Chondrocyte (in vitro differentiated cells): ENCODE results near the gene IGSF9. TPM values are rescaled to one million over a fixed set of nuclear protein-coding genes. Genes with fewer than 3 reads are reported as not detected.

ENCODE experiments used
- DNase-seq: peaks from one replicate; pipeline ENCODE4 v3.0.0; 2021; ENCODE audit warnings: mixed read lengths, low spot score
- H3K27ac Mint-ChIP-seq: one replicate; pipeline ENCODE4 v1.8.0; 2021; ENCODE audit warnings: mild to moderate bottlenecking, moderate library complexity, mixed read lengths; ENCODE audit not compliant: unreplicated experiment
- H3K27me3 Mint-ChIP-seq: 2 replicates; pipeline ENCODE4 v1.8.0; 2021; ENCODE audit warnings: low read depth, mixed read lengths
- H3K36me3 Mint-ChIP-seq: 2 replicates; pipeline ENCODE4 v1.8.0; 2021; ENCODE audit warnings: low read depth, mixed read lengths
- H3K4me1 Mint-ChIP-seq: 2 replicates; pipeline ENCODE4 v1.8.0; 2021; ENCODE audit warnings: low read depth, mild to moderate bottlenecking, mixed read lengths
- H3K4me3 Mint-ChIP-seq: one replicate; pipeline ENCODE4 v1.8.0; 2021; ENCODE audit warnings: mild to moderate bottlenecking, moderate library complexity, mixed read lengths; ENCODE audit not compliant: unreplicated experiment
- H3K9me3 Mint-ChIP-seq: 2 replicates; pipeline ENCODE4 v1.8.0; 2021; ENCODE audit warnings: low read depth, mixed read lengths
- total RNA-seq: library from RNA; stranded (reverse); gene quantifications from 3 replicates; pipeline ENCODE4 v1.2.1, GENCODE V29; 2021
- TF ChIP-seq, protein P1 (sequence below): fragments of 200-600 bp; sonication (generic); IDR thresholded peaks from 2 replicates; pipeline ENCODE4 v1.5.0; 2021; ENCODE audit warnings: antibody characterized with exemption, mild to moderate bottlenecking, moderate library complexity

IGSF9 gene
- total RNA-seq, 1 donor from 2014 or later: not detected

DNA sequence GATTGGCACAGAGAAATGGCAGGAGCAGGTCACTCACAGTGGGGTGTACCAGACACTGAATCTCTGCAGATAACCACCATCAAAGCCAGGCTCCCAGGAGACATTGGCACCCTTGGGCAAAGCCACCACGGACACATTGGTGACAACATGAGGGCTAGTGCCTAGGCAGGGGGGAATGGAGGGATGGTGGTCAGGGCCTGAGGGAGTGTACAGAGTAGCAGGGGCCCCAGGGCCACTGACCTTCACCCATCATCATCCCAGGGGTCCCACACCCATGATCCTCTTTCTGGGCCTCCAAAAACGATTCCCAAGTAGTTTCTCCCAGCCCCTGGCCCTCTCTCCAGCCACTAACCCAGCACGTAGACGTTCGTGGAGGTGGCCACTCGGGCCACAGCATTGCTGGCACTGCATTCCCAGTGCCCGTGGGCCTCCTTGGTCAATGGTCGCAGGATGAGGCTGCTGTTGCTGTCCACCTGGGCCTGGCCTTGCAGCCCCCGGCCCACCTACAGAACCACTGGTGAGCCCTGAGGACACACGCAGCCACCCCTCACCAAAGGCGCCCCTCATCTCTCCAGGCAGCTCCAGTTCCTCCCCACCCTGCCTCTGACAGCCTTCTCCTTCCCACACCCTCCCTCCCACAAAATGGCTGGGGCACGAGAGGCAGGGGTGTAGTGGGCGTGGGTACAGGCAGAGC, 14.2 kb downstream of the IGSF9 start:
- TF ChIP-seq, protein P1, sequence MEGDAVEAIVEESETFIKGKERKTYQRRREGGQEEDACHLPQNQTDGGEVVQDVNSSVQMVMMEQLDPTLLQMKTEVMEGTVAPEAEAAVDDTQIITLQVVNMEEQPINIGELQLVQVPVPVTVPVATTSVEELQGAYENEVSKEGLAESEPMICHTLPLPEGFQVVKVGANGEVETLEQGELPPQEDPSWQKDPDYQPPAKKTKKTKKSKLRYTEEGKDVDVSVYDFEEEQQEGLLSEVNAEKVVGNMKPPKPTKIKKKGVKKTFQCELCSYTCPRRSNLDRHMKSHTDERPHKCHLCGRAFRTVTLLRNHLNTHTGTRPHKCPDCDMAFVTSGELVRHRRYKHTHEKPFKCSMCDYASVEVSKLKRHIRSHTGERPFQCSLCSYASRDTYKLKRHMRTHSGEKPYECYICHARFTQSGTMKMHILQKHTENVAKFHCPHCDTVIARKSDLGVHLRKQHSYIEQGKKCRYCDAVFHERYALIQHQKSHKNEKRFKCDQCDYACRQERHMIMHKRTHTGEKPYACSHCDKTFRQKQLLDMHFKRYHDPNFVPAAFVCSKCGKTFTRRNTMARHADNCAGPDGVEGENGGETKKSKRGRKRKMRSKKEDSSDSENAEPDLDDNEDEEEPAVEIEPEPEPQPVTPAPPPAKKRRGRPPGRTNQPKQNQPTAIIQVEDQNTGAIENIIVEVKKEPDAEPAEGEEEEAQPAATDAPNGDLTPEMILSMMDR: no peak
- no peak overlapping the region for H3K27ac Mint-ChIP-seq
- H3K9me3 Mint-ChIP-seq: no peaks in the 10 kb centered on the region
- no peaks in the 10 kb centered on the region for H3K36me3 Mint-ChIP-seq
- DNase-seq: no peak
- H3K4me3 Mint-ChIP-seq: no peak overlapping the region
- H3K27me3 Mint-ChIP-seq: peaks cover 15% of the 10 kb centered on the region
- H3K4me1 Mint-ChIP-seq: peaks cover 1% of the 10 kb centered on the region

DNA sequence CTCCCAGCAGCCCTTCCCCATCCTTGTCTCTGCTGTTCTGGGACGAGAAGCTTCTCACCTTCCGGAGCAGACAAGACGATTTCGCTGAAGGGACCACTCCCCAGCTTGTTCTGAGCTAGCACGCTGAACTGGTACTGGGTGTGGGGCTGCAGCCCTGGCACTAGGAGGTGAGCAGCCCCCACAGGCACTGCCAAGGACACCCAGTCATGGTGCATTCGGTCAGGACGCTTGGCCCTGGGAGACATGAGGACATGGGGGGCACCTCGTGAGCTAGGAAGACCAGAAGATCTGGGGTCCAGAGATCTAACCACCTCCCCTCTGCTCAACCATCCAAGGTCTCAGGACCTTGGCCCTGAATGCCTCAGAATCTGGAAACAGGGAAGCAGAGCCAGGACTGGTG, 14.8 kb downstream of the IGSF9 start:
- Mint-ChIP-seq H3K36me3 (no peaks in the 10 kb centered on the region), H3K27ac (no peak overlapping the region), H3K4me3 (no peak overlapping the region), H3K9me3 (no peaks in the 10 kb centered on the region), H3K4me1 (peaks cover 8% of the 10 kb centered on the region), H3K27me3 (peaks cover 11% of the 10 kb centered on the region)
- TF ChIP-seq, protein P1: no peak
- no peak for DNase-seq

DNA sequence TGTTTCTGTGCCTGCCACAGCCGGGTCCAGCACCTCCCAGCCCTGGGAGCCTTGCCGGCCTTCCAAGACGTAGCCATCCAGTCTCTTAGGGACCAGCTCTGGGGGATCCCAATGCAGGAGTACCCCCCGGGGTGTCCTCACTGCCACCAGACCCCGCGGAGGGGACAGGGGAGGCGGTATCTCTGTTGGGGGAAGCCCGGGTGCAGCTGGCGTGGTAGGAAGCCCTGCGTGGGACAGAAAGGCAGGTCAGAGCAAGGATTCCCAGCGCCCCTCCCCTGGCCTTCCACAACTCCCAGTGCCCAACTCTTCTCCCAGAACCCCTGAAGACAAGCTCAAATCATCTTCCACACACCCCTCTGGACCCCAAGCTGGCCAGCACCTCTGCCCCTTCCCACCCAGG, 15.2 kb downstream of the IGSF9 start:
- H3K4me1 Mint-ChIP-seq: peaks cover 12% of the 10 kb centered on the region
- TF ChIP-seq, protein P1: no peak
- DNase-seq: no peak
- no peaks in the 10 kb centered on the region for H3K36me3 Mint-ChIP-seq
- H3K27me3 Mint-ChIP-seq: peaks cover 7% of the 10 kb centered on the region
- H3K9me3 Mint-ChIP-seq: no peaks in the 10 kb centered on the region
- H3K27ac Mint-ChIP-seq: no peak overlapping the region
- H3K4me3 Mint-ChIP-seq: no peak overlapping the region

DNA sequence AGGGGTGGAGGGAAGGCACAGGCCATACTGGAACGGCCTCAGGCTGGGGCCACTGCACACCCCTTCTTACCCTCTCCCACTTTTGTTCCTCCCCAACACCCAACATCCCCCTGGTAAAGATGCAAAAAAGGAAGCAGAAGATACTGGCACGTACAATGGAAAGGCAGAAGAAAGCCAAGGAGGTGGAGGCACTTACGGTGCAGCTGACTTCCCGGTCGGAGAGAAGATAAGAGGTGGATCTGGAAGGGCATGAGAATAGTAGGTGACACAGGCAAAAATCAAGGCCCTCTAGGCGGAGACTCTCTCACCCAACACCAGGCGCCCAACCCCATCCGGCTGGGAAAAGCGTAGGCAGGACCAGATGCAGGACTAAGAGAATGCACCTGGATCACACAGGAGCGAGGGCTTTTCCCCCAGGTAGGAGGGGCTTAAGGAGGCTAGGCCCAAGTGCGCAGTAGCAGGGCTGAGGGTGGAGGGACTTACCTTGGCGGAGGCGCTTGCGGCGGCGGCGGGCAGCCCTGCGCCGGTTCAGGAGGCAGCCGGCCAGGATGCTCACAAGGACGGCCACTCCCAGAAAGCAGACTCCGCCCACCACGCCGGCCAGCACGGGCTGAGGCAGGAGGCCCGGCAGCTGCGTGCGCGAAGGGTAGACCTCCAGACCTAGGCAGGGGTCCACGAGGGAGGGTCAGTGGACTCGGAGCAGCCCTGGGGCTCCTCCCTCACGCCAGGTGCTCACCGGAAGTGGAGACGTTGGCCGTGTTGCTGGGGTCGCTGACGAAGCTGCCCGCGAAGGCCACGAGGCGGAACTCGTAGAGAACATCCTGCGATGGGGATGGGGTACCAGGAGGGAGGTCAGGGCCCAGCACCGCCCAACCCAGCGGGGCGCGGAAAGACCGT, 16.0 kb downstream of the IGSF9 start:
- Mint-ChIP-seq H3K27ac (no peak overlapping the region), H3K4me1 (peaks cover 12% of the 10 kb centered on the region), H3K36me3 (no peaks in the 10 kb centered on the region), H3K27me3 (peaks cover 2% of the 10 kb centered on the region), H3K4me3 (no peak overlapping the region), H3K9me3 (no peaks in the 10 kb centered on the region)
- TF ChIP-seq, protein P1: no peak
- no peak for DNase-seq

DNA sequence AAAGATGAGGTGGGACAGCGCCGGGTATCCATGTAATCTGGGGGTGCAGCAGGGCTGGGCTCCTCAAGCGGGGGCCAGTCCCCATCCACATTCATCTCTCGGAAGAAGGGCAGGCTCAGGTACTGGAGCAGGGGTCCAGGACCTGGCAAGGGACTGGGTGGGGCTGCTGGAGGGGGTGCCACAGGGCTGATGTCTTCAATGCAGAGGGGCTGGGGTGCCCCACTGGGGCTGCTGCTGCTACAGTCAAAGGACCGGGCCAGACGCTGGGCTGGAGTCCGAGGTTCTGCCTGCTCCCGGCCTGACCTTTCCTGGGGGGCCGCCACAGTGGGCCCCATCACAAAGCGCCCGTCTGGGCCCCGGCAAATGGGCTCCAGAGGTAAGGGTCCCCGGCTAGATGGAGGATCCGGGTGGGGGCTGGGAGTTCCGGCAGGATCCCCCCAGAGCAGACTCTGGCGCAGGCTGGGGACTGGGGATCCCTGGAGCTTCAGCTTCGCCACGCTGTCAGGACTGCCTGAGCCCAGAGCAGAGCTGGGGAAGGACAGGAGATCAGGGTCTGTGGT, 16.8 kb downstream of the IGSF9 start:
- TF ChIP-seq, protein P1: no peak
- Mint-ChIP-seq H3K9me3 (no peaks in the 10 kb centered on the region), H3K27me3 (peaks cover 2% of the 10 kb centered on the region), H3K27ac (no peak overlapping the region), H3K4me1 (peaks cover 16% of the 10 kb centered on the region), H3K36me3 (peaks cover 3% of the 10 kb centered on the region), H3K4me3 (no peak overlapping the region)
- DNase-seq: no peak
